K562 (cell line): ENCODE measurements around the gene ILK. TPM values are rescaled to one million over a fixed set of nuclear protein-coding genes. Genes with fewer than 3 reads are reported as not detected.

Experiments used
- ATAC-seq: fragments of 200-7000 bp; cut with Tn5 transposase; 3 replicates; pipeline ENCODE4 v1.9.1; 2020; ENCODE audit warnings: moderate library complexity
- BruUV-seq: library from RNA; stranded (reverse); fragments of 400-500 nt; replicated peaks from 2 replicates; lab custom pipeline; 2021; lab: Mats Ljungman, UMichigan
- CTCF ChIA-PET: fragments of 300-600 bp; formaldehyde crosslinking; extraction: SDS; loops from one replicate; lab custom pipeline; 2021; ENCODE audit warnings: low intra/inter-chr PET ratio; lab: Yijun Ruan, JAX
- POLR2A ChIA-PET: fragments of 300-600, 350-650 bp; sonication (Branson Sonifier 250); formaldehyde crosslinking; extraction: SDS; loops from one replicate; lab custom pipeline; 2021; ENCODE audit warnings: antibody characterized with exemption, inconsistent platforms; lab: Yijun Ruan, JAX
- DNase-seq, 4 experiments: peaks; one replicate each; pipeline versions ENCODE4 v3.0.0 to v3.0.0-alpha.2; 2011 to 2018; ENCODE audit warnings: low spot score in 3 of 4, mixed read lengths in 3 of 4; ENCODE audit errors: extremely low read depth in 1 of 4
- FAIRE-seq: peaks from 2 replicates; lab custom pipeline; 2011; peaks lifted over from hg19 to GRCh38; lab: Jason Lieb, UNC
- H2AFZ ChIP-seq: 2 replicates; pipeline ENCODE4 v1.6.0; 2011; ENCODE audit warnings: low read depth, low read length, control low read depth, inconsistent platforms
- H3K27ac ChIP-seq: fragments of 200-600 bp; 3 replicates; pipeline ENCODE4 v1.8.0; 2011; ENCODE audit warnings: low read depth, mild to moderate bottlenecking, control low read depth, inconsistent platforms, low read length, moderate library complexity, mixed read lengths; ENCODE audit errors: extremely low read depth
- H3K27me3 ChIP-seq, 2 experiments: fragments of 300-600 bp in 1 of 2; 2 replicates in 1 of 2; 3 replicates in 1 of 2; pipeline versions ENCODE4 v1.6.0 to v1.8.0; 2011; ENCODE audit warnings: inconsistent platforms in 2 of 2, low read length in 2 of 2, mild to moderate bottlenecking in 1 of 2, mixed read lengths in 1 of 2, moderate library complexity in 1 of 2; ENCODE audit not compliant: control insufficient read depth in 2 of 2, insufficient read depth in 2 of 2
- H3K36me3 ChIP-seq: fragments of 300-600 bp; 3 replicates; pipeline ENCODE4 v1.8.0; 2011; ENCODE audit warnings: mild to moderate bottlenecking, low read length, inconsistent platforms; ENCODE audit not compliant: control insufficient read depth, insufficient read depth
- H3K4me1 ChIP-seq, 2 experiments: fragments of 200-600 bp in 1 of 2; replicated peaks in 1 of 2; 2 replicates in 1 of 2; 3 replicates in 1 of 2; pipeline versions ENCODE4 v1.5.1 to v1.8.0; 2011; ENCODE audit warnings: inconsistent platforms in 2 of 2, low read length in 2 of 2, mild to moderate bottlenecking in 1 of 2, mixed read lengths in 1 of 2, moderate library complexity in 1 of 2; ENCODE audit not compliant: control insufficient read depth in 2 of 2, insufficient read depth in 2 of 2
- H3K4me2 ChIP-seq: 2 replicates; pipeline ENCODE4 v1.6.1; 2011; ENCODE audit warnings: low read length, control low read depth, inconsistent platforms, mixed read lengths; ENCODE audit not compliant: insufficient read depth
- H3K4me3 ChIP-seq: fragments of 200-600 bp; sonication (generic), shearing (Covaris generic); 2 replicates; pipeline ENCODE4 v1.5.1; 2016; ENCODE audit warnings: control low read depth, inconsistent platforms
- H3K79me2 ChIP-seq: fragments of 200-600 bp; 3 replicates; pipeline ENCODE4 v1.8.0; 2011; ENCODE audit warnings: low read length, inconsistent platforms; ENCODE audit not compliant: control insufficient read depth, insufficient read depth
- H3K9ac ChIP-seq, 2 experiments: 2 replicates each; pipeline versions ENCODE4 v1.6.0 to v1.6.1; 2011; ENCODE audit warnings: low read depth in 2 of 2, low read length in 2 of 2, control low read depth in 1 of 2, inconsistent platforms in 1 of 2, mild to moderate bottlenecking in 1 of 2, mixed read lengths in 1 of 2; ENCODE audit not compliant: insufficient read depth in 1 of 2
- H3K9me1 ChIP-seq: one replicate; pipeline ENCODE4 v1.6.0; 2011; ENCODE audit warnings: inconsistent platforms, mild to moderate bottlenecking, low read length, moderate library complexity; ENCODE audit not compliant: control insufficient read depth, insufficient read depth
- H3K9me3 ChIP-seq: replicated peaks from 2 replicates; pipeline ENCODE4 v1.5.1; 2011; ENCODE audit warnings: low read depth, low read length, inconsistent platforms; ENCODE audit not compliant: control insufficient read depth, insufficient read depth
- H4K20me1 ChIP-seq: replicated peaks from 2 replicates; pipeline ENCODE4 v1.6.1; 2011; ENCODE audit warnings: low read length, inconsistent platforms, mixed read lengths; ENCODE audit not compliant: control insufficient read depth, insufficient read depth
- ARNT ChIP-seq, 2 experiments: fragments of 450-650 bp; IDR thresholded peaks; 2 replicates each; pipeline ENCODE4 v1.6.1; 2016; ENCODE audit warnings: mild to moderate bottlenecking in 1 of 2
- FOXK2 ChIP-seq, 2 experiments: fragments of 450-650 bp; IDR thresholded peaks in 1 of 2; conservative IDR thresholded peaks in 1 of 2; 2 replicates each; pipeline ENCODE4 v1.6.1; 2016; ENCODE audit warnings: low read depth in 2 of 2, mild to moderate bottlenecking in 1 of 2
- KLF6 ChIP-seq: fragments of 250-450 bp; sonication (Bioruptor Pico); IDR thresholded peaks from 2 replicates; pipeline ENCODE4 v1.4.0; 2020; ENCODE audit warnings: mild to moderate bottlenecking, moderate library complexity, borderline replicate concordance
- MBD1 ChIP-seq: fragments of 250-450 bp; sonication (Bioruptor Pico); IDR thresholded peaks from 2 replicates; pipeline ENCODE4 v1.8.0; 2022; ENCODE audit warnings: inconsistent platforms
- NR2F6 ChIP-seq: fragments of 450-650 bp; formaldehyde crosslinking; IDR thresholded peaks from 2 replicates; pipeline ENCODE4 v1.4.0; 2020; ENCODE audit warnings: mild to moderate bottlenecking
- RBM17 ChIP-seq: fragments of 200-400 bp; formaldehyde crosslinking; IDR thresholded peaks from 2 replicates; pipeline ENCODE4 v1.6.1; 2017; ENCODE audit warnings: low read depth, mild to moderate bottlenecking, low read length, borderline replicate concordance
- TRIM24 ChIP-seq, 2 experiments: fragments of 450-650 bp; IDR thresholded peaks; 2 replicates each; pipeline ENCODE4 v1.6.1; 2016
- ZNF316 ChIP-seq: fragments of 450-650 bp; IDR thresholded peaks from 2 replicates; pipeline ENCODE4 v1.6.1; 2016
- ZNF778 ChIP-seq: fragments of 450-650 bp; formaldehyde crosslinking; IDR thresholded peaks from 2 replicates; pipeline ENCODE4 v1.4.0; 2020; ENCODE audit warnings: mild to moderate bottlenecking, moderate library complexity
- WGBS: fragments of 100-300 bp; shearing (Covaris generic); methylation state at CpG from one replicate; pipeline ENCODE4 v1.1.6; 2016; ENCODE audit warnings: low coverage, mixed read lengths; ENCODE audit not compliant: insufficient coverage; ENCODE audit errors: missing lambda C conversion rate; 5-methylcytosine and 5-hydroxymethylcytosine counted together
- in situ Hi-C: fragments of 300-500 bp; cut with MboI; formaldehyde crosslinking; loops from 4 replicates; pipeline ENCODE4 v1.15.0; 2018; ENCODE audit warnings: inconsistent platforms, mixed read lengths
- intact Hi-C: fragments of 100-400 bp; cut with micrococcal nuclease; formaldehyde crosslinking; loops from 2 replicates; pipeline ENCODE4 v1.14.2; 2022
- polyA plus RNA-seq, 8 experiments: library from polyadenylated mRNA; depleted of rRNA in 4 of 8; stranded (reverse) in 5 of 8; unstranded in 3 of 8; fragments of >200 nt; fragmentation: Nextera tagmentation in 2 of 8; fragmentation: Illumina TruSeq in 1 of 8; extraction: Ambion mirVana in 2 of 8; extraction: Trizol in 1 of 8; gene quantifications; 2 replicates each; pipeline versions ENCODE4 v1.2.1 to v1.2.3, GENCODE V29; 2011 to 2014; ENCODE audit warnings: inconsistent platforms in 1 of 8, missing spikeins in 1 of 8
- total RNA-seq, 7 experiments: library from RNA; depleted of rRNA in 6 of 7; stranded (reverse); fragments of >200 nt in 6 of 7; fragmentation: Illumina TruSeq in 2 of 7; extraction: Trizol in 2 of 7; gene quantifications; 2 replicates each; pipeline versions ENCODE4 v1.2.1 to v1.2.3, GENCODE V29; 2011 to 2021; ENCODE audit warnings: low replicate concordance in 1 of 7

Gene ILK
- total and polyA plus RNA-seq, 9 of the 15 experiments (the other 6 are each of a cell fraction or from before 2014, with no cell fraction given), result 43.3 to 95.9 (median 58.9) TPM

DNA sequence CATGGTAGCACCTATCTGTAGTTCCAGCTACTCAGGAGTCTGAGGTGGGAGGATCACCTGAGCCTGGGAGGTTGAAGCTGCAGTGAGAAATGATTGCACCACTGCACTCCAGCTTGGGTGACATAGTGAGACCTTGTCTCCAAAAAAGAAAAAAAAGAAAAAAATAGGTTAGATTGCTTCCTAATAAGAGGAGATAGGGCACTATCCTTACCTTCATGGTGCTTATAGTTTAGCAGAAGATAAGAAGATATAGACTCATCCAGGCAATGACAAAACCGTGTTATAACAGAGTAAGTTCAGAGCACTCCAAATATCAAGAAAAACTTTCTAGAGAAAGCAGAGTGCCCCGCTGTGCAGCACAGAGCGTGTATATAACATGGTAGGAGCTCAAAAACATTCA lies 42.3 kb upstream of the ILK start:
- Histone ChIP-seq H3K9ac (no peak overlapping the region), H3K4me3 (no peak overlapping the region), H3K4me2 (no peak overlapping the region), H3K4me1 (peaks cover 26 to 28% of the 10 kb centered on the region in 2 experiments; a peak in 4 of 5 replicates), H3K9me1 (peaks cover 6% of the 10 kb centered on the region), H3K9me3 (no peaks in the 10 kb centered on the region), H3K27ac (no peak overlapping the region), H2AFZ (no peak overlapping the region), H3K36me3 (no peaks in the 10 kb centered on the region)
- ATAC-seq (no peak), DNase-seq (no peak)
- intact Hi-C loops, result no loop called here
- CTCF ChIA-PET, result no interaction called here
- POLR2A ChIA-PET, result interaction anchor here (0.7 kb wide), 1 partner anchor 39 kb away, joined by 6 read pairs; no protein-coding TSS in a partner anchor
- in situ Hi-C loops, result no loop called here
- 86% methylated on average over 3 of the region's 3 CpGs for WGBS
- TF ChIP-seq ARNT (IDR thresholded peaks at IDR 0.05) (no peak), NR2F6 (CRISPR knock-in tag) (no peak), ZNF778 (no peak), FOXK2 (conservative IDR thresholded peaks at IDR 0.05 in 1 of 2, IDR thresholded peaks at IDR 0.05 in 1 of 2; ENCODE audit: low read depth in 2 of 2) (no peak), ZNF316 (peak; percentile 72), RBM17 (no peak), TRIM24 (IDR thresholded peaks at IDR 0.05) (peak; percentile 17 to 52; a peak in 2 of 4 replicates), MBD1 (CRISPR knock-in tag) (no peak), KLF6 (no peak)
- TF ChIP-seq, all 486 proteins: peak for 2
- FAIRE-seq, result no peak
- no TSS peak for BruUV-seq
- Histone ChIP-seq H4K20me1 (no peaks in the 10 kb centered on the region), H3K27me3 (no peaks in the 10 kb centered on the region), H3K79me2 (no peaks in the 10 kb centered on the region)
